GM19395 (cell line): Measurements from ENCODE around the gene ATP8B3.

ENCODE experiments used
- ATAC-seq: cut with Tn5 transposase; IDR thresholded peaks from one replicate; pipeline ENCODE4 v1.9.1; 2021; ENCODE audit warnings: mild to moderate bottlenecking, moderate library complexity; ENCODE audit not compliant: unreplicated experiment

ATP8B3 gene

GRCh38 chr19:1836458-1837221 lies 24.6 kb upstream of the ATP8B3 start:
- ATAC-seq: no peak

GRCh38 chr19:1833540-1833939 lies 21.5 kb upstream of the ATP8B3 start:
- ATAC-seq: no peak

GRCh38 chr19:1832046-1832663 lies 20.1 kb upstream of the ATP8B3 start:
- no peak for ATAC-seq

- ATAC-seq: no peak
Measured at GRCh38 chr19:1830978-1831377, 18.9 kb upstream of the ATP8B3 start.

- ATAC-seq: no peak
Measured at GRCh38 chr19:1830568-1830967, 18.5 kb upstream of the ATP8B3 start.

GRCh38 chr19:1829958-1830357 lies 17.9 kb upstream of the ATP8B3 start:
- ATAC-seq: no peak

- ATAC-seq: no peak
Measured at GRCh38 chr19:1828279-1829238, 16.5 kb upstream of the ATP8B3 start.

- no peak for ATAC-seq
Measured at GRCh38 chr19:1827566-1828278, 15.6 kb upstream of the ATP8B3 start.

GRCh38 chr19:1826557-1827521 lies 14.8 kb upstream of the ATP8B3 start:
- ATAC-seq: no peak

- ATAC-seq: no peak
Measured at GRCh38 chr19:1825909-1826556, 14.0 kb upstream of the ATP8B3 start.

GRCh38 chr19:1824252-1824622 lies 12.2 kb upstream of the ATP8B3 start:
- ATAC-seq: no peak

GRCh38 chr19:1823539-1824251 lies 11.6 kb upstream of the ATP8B3 start:
- no peak for ATAC-seq

GRCh38 chr19:1823020-1823419 lies 10.9 kb upstream of the ATP8B3 start:
- no peak for ATAC-seq

GRCh38 chr19:1822210-1822609 lies 10.1 kb upstream of the ATP8B3 start:
- ATAC-seq: no peak

- ATAC-seq: no peak
Measured at GRCh38 chr19:1819341-1820255, 7.5 kb upstream of the ATP8B3 start.

- no peak for ATAC-seq
Measured at GRCh38 chr19:1818549-1819195, 6.6 kb upstream of the ATP8B3 start.

- no peak for ATAC-seq
Measured at GRCh38 chr19:1817553-1818179, 5.6 kb upstream of the ATP8B3 start.
